HT-29 (cell line): ENCODE data around the gene SPHK1. TPM values are rescaled to one million over a fixed set of nuclear protein-coding genes. Genes with fewer than 3 reads are reported as not detected.
A peak's percentile ranks its signal among the peaks of the same experiment; 100 is the strongest.

Experiments used
- DNase-seq: peaks from one replicate; pipeline ENCODE4 v3.0.0-alpha.2; 2015; ENCODE audit warnings: low spot score
- total RNA-seq: library from RNA; depleted of rRNA; stranded (reverse); fragments of >200 nt; shearing (Covaris generic); gene quantifications from 2 replicates; pipeline ENCODE4 v1.2.3, GENCODE V29; 2014

The SPHK1 gene
- total RNA-seq, 1 experiment from 2014 or later, result 4.4 TPM

GRCh38 chr17:76363107-76363842 is 21.1 kb upstream of the SPHK1 start:
- no peak for DNase-seq

GRCh38 chr17:76365256-76365903 is 19.0 kb upstream of the SPHK1 start:
- peak; percentile 31 for DNase-seq

DNA sequence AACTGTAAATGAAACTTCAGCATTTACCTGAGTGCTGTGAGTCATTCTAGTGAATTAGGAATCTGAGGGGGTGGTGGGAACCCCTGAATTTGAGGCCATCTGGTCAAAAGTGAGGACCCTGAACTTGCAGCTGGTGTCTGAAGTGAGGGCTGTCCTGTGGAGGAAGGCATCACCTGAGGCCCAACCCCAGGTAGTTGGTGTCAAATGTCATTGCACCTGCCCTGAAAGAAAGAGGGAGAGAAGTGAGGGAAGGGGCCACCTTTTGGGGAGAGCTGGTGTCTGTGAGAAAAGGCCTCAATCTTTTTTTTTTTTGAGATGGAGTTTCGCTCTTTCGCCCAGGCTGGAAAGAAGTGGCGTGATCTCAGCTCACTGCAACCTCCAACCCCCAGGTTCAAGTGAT is 18.2 kb upstream of the SPHK1 start:
- no peak for DNase-seq

- no peak for DNase-seq
These were observed 16.8 kb upstream of the SPHK1 start for GRCh38 chr17:76367642-76368041.

DNA sequence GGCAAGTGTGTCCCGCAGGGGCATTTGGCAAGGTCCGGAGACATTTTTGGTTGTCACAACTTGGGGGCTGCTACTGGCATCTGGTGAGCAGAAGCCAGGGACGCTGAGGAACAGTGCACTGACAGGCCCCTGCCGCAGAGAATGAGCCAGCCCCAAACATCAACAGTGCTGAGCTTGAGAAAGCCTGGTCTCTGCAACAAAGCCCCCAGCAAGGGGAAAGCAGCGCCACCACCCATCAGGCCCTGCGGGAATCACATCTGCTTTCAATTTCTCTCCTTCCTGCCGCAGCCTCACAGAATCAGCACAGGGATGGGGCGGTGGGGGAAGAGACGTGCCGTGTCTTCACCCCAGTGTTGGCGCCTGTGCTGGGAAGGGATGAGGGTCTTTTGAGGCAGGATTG is 15.9 kb upstream of the SPHK1 start:
- DNase-seq, result no peak

GRCh38 chr17:76369379-76369778 is 15.0 kb upstream of the SPHK1 start:
- DNase-seq, result no peak

DNA sequence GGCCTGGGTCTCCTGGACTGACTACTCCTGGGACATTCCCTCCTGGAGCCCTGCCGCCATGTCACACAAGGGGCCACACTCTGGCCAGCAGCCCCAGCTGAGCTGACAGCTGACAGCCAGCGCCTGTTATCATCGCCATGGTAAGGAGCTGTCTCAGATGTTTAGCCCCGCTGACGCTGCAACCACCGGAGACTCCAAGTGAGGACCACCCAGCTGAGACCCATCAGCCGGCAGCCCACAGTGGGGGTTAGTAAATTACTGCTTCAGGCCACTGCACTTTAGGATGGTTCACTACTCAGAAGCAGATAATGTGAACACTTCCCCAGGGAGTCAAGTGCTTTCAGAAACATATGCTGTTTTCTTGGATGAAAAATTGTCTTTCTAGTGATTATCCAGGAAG is 14.6 kb upstream of the SPHK1 start:
- no peak for DNase-seq

GRCh38 chr17:76370261-76370993 is 14.0 kb upstream of the SPHK1 start:
- DNase-seq, result peak; percentile 56

DNA sequence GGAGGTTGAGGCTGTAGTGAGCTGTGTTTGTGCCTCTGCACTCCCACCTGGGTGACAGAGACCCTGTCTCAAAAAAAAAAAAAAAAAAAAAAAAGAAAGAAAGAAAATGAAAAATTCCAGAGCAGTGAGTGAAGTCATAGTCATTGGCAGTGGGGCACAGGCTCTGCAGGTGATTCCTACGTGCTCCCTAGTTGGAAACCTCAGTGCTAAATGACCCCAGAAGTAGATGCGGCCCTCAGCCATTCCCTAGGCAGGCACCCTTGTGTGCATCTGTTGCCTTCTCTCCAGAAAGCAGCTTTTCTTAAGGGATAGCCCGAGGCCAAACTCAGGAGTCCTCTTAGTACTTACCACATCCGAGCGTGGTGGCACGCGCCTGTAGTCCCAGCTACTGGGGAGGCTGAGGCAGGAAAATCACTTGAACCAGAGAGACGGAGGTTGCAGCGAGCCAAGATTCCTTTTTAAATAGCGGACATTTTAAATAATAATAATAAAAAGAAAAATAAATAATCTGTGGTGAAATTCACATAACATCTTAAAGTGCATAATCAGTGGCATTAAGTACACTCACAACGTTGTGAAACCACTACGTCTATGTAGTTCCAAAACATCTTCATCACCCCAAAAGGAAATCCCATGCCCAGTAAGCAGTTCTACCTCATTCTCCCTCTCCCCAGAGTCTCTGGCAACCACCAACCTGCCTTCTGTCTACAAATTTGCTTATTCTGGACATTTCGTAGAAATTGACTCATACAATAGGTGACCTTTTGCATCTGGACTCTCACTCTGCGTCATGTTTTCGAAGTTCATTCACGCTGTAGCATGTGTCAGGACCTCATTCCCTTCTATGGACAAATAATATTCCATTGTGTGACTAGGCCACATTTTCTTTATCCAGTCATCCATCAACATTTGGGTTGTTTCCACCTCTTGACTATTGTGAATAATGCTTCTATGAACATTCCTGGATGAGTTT is 12.5 kb upstream of the SPHK1 start:
- no peak for DNase-seq

GRCh38 chr17:76376318-76377133 is 7.9 kb upstream of the SPHK1 start:
- DNase-seq, result no peak

- DNase-seq, result no peak
These were observed 5.7 kb upstream of the SPHK1 start for GRCh38 chr17:76378548-76379274.

GRCh38 chr17:76379275-76379641 is 5.2 kb upstream of the SPHK1 start:
- no peak for DNase-seq

DNA sequence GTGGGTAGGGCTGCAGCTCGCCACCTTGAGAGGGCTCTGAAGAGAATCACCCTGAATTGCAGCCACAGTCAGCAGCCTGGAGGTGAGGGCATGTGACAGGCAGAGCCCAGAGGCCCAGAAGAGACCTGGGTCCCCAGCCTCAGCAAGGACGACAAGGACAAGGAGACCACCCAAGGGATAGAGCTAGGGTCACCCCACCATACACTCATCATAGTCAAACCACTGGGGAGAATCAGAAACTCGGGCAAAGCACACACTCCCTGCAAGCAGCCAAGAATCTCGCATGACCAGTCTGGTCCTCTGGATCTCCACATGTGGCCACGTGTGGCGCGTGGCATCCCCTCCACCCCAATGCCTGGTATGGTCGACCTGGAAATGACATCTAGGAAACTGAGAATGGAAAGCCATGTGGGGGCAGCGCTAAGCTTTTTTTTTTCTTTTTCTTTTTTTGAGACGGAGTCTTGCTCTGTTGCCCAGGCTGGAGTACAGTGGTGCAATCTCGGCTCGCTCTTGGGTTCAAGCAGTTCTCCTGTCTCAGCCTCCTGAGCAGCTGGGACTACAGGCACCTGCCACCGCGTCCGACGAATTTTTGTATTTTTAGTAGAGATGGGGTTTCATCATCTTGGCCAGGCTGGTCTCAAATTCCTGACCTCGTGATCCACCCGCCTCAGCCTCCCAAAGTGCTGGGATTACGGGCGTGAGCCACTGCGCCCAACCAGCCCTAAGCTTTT is 4.6 kb upstream of the SPHK1 start:
- no peak for DNase-seq

- DNase-seq, result no peak
These were observed 2.6 kb upstream of the SPHK1 start for GRCh38 chr17:76381633-76382350.

GRCh38 chr17:76382351-76382802 is 2.0 kb upstream of the SPHK1 start:
- no peak for DNase-seq

DNA sequence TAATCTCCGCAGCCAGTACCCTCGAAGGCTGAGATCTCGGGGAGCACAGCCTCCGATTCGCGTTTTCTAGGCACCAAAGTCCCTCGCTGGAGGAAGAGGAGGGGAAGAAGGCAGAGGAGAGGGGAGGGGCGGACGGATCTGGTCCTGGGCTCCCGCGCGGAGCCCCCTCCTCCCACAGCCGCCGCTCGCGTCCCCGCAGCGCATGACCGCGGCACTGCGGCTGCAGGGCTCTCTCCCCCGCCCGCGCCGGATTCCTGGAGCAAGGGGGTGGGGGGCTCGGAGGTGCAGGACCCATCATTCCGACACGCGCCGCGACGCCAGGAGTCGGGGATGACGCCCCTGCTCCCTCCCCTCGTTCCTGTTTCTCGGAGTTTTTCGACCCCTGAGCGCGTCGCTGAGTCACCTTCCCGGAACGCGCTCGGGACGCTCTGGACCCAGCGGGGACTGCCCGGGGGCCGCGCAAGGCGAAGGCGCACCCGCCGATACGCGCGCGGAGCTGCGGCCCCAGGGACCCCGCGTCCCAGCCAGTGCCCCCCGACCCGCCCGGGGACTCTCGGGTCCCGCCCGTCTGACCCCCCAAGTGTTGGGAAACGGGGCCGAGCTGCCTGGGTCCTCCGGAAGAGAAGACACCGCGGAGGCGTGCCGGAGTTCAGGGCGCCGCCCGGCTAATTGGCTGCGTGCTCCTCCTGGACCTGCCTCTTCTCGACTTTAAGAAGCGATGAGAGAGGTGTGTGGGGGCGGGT is 1.4 kb upstream of the SPHK1 start:
- DNase-seq, result peak; percentile 32

- DNase-seq, result peak; percentile 35
These were observed 725 bp upstream of the SPHK1 start for GRCh38 chr17:76383546-76384221.
